HCT116 (cell line): ENCODE results near the gene RUNX2. TPM values are rescaled to one million over a fixed set of nuclear protein-coding genes. Genes with fewer than 3 reads are reported as not detected.

ENCODE experiments used
- ATAC-seq: fragments of 200-7000 bp; cut with Tn5 transposase; 2 replicates; pipeline ENCODE4 v1.9.1; 2020; ENCODE audit warnings: mild to moderate bottlenecking, moderate library complexity
- BruUV-seq: library from RNA; stranded (reverse); fragments of 400-500 nt; replicated peaks from 2 replicates; lab custom pipeline; 2021; lab: Mats Ljungman, UMichigan
- CTCF ChIA-PET: fragments of 300-600 bp; sonication (Branson Sonifier 250); formaldehyde crosslinking; loops from one replicate; lab custom pipeline; 2021; ENCODE audit warnings: antibody characterized with exemption; lab: Charles Lee
- POLR2A ChIA-PET: fragments of 300-600, 350-600 bp; sonication (Branson Sonifier 250); formaldehyde crosslinking; loops from one replicate; lab custom pipeline; 2021; ENCODE audit warnings: antibody characterized with exemption; lab: Charles Lee
- RAD21 ChIA-PET, 2 experiments: fragments of 300-600 bp; sonication (Branson Sonifier 250); formaldehyde crosslinking; loops; one replicate each; lab custom pipeline; 2023; ENCODE audit warnings: low total read pairs in 2 of 2; ENCODE audit not compliant: uncharacterized antibody in 2 of 2, unreplicated experiment in 2 of 2, low non-redundant PET in 1 of 2; lab: Charles Lee
- DNase-seq: peaks from one replicate; pipeline ENCODE4 v3.0.0-alpha.2; 2010; ENCODE audit warnings: low read depth, low spot score
- H2AFZ ChIP-seq: fragments of 200-600 bp; shearing (Covaris generic), sonication (generic); 2 replicates; pipeline ENCODE4 v1.6.1; 2017; ENCODE audit warnings: low read depth, mixed run types, mixed read lengths, antibody characterized with exemption, low read length; ENCODE audit not compliant: poor library complexity, severe bottlenecking
- H3K27ac ChIP-seq: 2 replicates; pipeline ENCODE4 v1.5.1; 2012; ENCODE audit warnings: low read depth, low read length
- H3K27me3 ChIP-seq: fragments of 200-600 bp; sonication (generic); 2 replicates; pipeline ENCODE4 v1.6.1; 2016; ENCODE audit warnings: mixed run types, low read length, mixed read lengths; ENCODE audit not compliant: insufficient read depth
- H3K36me3 ChIP-seq, 2 experiments: fragments of 200-500 bp in 1 of 2; fragments of 200-600 bp in 1 of 2; sonication (Bioruptor generic) in 1 of 2; sonication (generic) in 1 of 2; 2 replicates each; pipeline versions ENCODE4 v1.5.1 to v1.6.1; 2014 to 2016; ENCODE audit warnings: low read length in 2 of 2, inconsistent platforms in 1 of 2, mixed read lengths in 1 of 2, mixed run types in 1 of 2; ENCODE audit not compliant: insufficient read depth in 2 of 2, control insufficient read depth in 1 of 2
- H3K4me1 ChIP-seq, 2 experiments: fragments of 200-600 bp in 1 of 2; sonication (generic) in 1 of 2; 2 replicates each; pipeline versions ENCODE4 v1.5.1 to v1.6.1; 2012 to 2017; ENCODE audit warnings: low read length in 2 of 2, inconsistent platforms in 1 of 2, mild to moderate bottlenecking in 1 of 2, mixed read lengths in 1 of 2, mixed run types in 1 of 2, moderate library complexity in 1 of 2; ENCODE audit not compliant: insufficient read depth in 2 of 2, control insufficient read depth in 1 of 2
- H3K4me2 ChIP-seq: fragments of 200-600 bp; sonication (generic); 2 replicates; pipeline ENCODE4 v1.6.1; 2017; ENCODE audit warnings: mixed run types, low read length, mixed read lengths
- H3K4me3 ChIP-seq, 2 experiments: fragments of 200-600 bp in 1 of 2; sonication (generic) in 1 of 2; replicated peaks in 1 of 2; 2 replicates each; pipeline ENCODE4 v1.5.1; 2011 to 2016; ENCODE audit warnings: low read length in 2 of 2, control low read depth in 1 of 2, low read depth in 1 of 2, mild to moderate bottlenecking in 1 of 2, mixed read lengths in 1 of 2, mixed run types in 1 of 2
- H3K79me2 ChIP-seq: fragments of 200-600 bp; sonication (generic); 2 replicates; pipeline ENCODE4 v1.6.1; 2017; ENCODE audit warnings: mild to moderate bottlenecking, mixed run types, low read length, moderate library complexity, mixed read lengths; ENCODE audit not compliant: insufficient read depth
- H3K9ac ChIP-seq: fragments of 200-600 bp; sonication (generic); 2 replicates; pipeline ENCODE4 v1.6.1; 2016; ENCODE audit warnings: low read length, mixed read lengths
- H3K9me2 ChIP-seq: fragments of 200-600 bp; sonication (generic), shearing (Covaris generic); 2 replicates; pipeline ENCODE4 v1.6.1; 2017; ENCODE audit warnings: mixed run types, mild to moderate bottlenecking, moderate library complexity; ENCODE audit not compliant: insufficient read depth
- H3K9me3 ChIP-seq, 2 experiments: fragments of 200-500 bp in 1 of 2; fragments of 200-600 bp in 1 of 2; sonication (Bioruptor generic) in 1 of 2; sonication (generic) in 1 of 2; 2 replicates each; pipeline ENCODE4 v1.6.1; 2014 to 2017; ENCODE audit warnings: low read length in 2 of 2, mixed read lengths in 2 of 2, inconsistent platforms in 1 of 2, low read depth in 1 of 2, mild to moderate bottlenecking in 1 of 2, mixed run types in 1 of 2, moderate library complexity in 1 of 2; ENCODE audit not compliant: control insufficient read depth in 1 of 2, insufficient read depth in 1 of 2
- H4K20me1 ChIP-seq: fragments of 200-600 bp; sonication (generic), shearing (Covaris generic); 2 replicates; pipeline ENCODE4 v1.6.1; 2017; ENCODE audit warnings: mixed run types, mild to moderate bottlenecking, moderate library complexity; ENCODE audit not compliant: insufficient read depth
- CBX3 ChIP-seq: IDR thresholded peaks from 2 replicates; pipeline ENCODE4 v1.6.1; 2012; ENCODE audit warnings: low read depth
- CTCF ChIP-seq, 3 experiments: fragments of 200-600 bp in 1 of 3; sonication (generic) in 1 of 3; IDR thresholded peaks in 2 of 3; conservative IDR thresholded peaks in 1 of 3; 2 replicates each; pipeline ENCODE4 v1.5.1; 2012 to 2017; ENCODE audit warnings: low read depth in 2 of 3, low read length in 2 of 3, antibody characterized with exemption in 1 of 3, borderline replicate concordance in 1 of 3, control low read depth in 1 of 3, mild to moderate bottlenecking in 1 of 3, mixed read lengths in 1 of 3, mixed run types in 1 of 3, moderate library complexity in 1 of 3; ENCODE audit not compliant: insufficient read depth in 1 of 3
- EZH2phosphoT487 ChIP-seq: fragments of 200-600 bp; IDR thresholded peaks from 2 replicates; pipeline ENCODE4 v1.6.1; 2018; ENCODE audit warnings: antibody characterized with exemption, borderline replicate concordance
- FOSL1 ChIP-seq: IDR thresholded peaks from 2 replicates; pipeline ENCODE4 v1.6.1; 2012; ENCODE audit warnings: low read depth
- JUND ChIP-seq: IDR thresholded peaks from 2 replicates; pipeline ENCODE4 v1.6.1; 2012
- POLR2A ChIP-seq: IDR thresholded peaks from 2 replicates; pipeline ENCODE4 v1.7.0; 2011; ENCODE audit warnings: borderline replicate concordance; ENCODE audit not compliant: insufficient read depth, insufficient read length; ENCODE audit errors: extremely low read depth
- SP1 ChIP-seq: IDR thresholded peaks from 2 replicates; pipeline ENCODE4 v1.6.1; 2012; ENCODE audit warnings: low read depth
- SRF ChIP-seq: IDR thresholded peaks from 2 replicates; pipeline ENCODE4 v1.6.1; 2012; ENCODE audit warnings: low read depth
- TCF7L2 ChIP-seq: IDR thresholded peaks from 2 replicates; pipeline ENCODE4 v1.7.0; 2011; ENCODE audit warnings: borderline replicate concordance, inconsistent platforms; ENCODE audit not compliant: insufficient read depth, insufficient read length; ENCODE audit errors: extremely low read depth
- YY1 ChIP-seq: IDR thresholded peaks from 2 replicates; pipeline ENCODE4 v1.6.1; 2011; ENCODE audit warnings: low read length, low read depth, moderate library complexity, mild to moderate bottlenecking; ENCODE audit not compliant: insufficient replicate concordance; ENCODE audit errors: extremely low read depth
- intact Hi-C: fragments of 100-400 bp; cut with micrococcal nuclease; formaldehyde crosslinking; loops from 2 replicates; pipeline ENCODE4 v1.10.0; 2022
- total RNA-seq: library from RNA; stranded (reverse); gene quantifications from one replicate; pipeline ENCODE4 v1.2.1, GENCODE V29; 2021; ENCODE audit not compliant: unreplicated experiment
- TF ChIP-seq, protein P1 (sequence below): IDR thresholded peaks from 2 replicates; pipeline ENCODE4 v1.6.1; 2012
- TF ChIP-seq, protein P2 (sequence below): IDR thresholded peaks from 2 replicates; pipeline ENCODE4 v1.6.1; 2012
- TF ChIP-seq, protein P3 (sequence below): IDR thresholded peaks from 2 replicates; pipeline ENCODE4 v1.6.1; 2012; ENCODE audit warnings: low read depth

RUNX2 gene
- total RNA-seq, 1 experiment from 2014 or later = 1.1 TPM

DNA sequence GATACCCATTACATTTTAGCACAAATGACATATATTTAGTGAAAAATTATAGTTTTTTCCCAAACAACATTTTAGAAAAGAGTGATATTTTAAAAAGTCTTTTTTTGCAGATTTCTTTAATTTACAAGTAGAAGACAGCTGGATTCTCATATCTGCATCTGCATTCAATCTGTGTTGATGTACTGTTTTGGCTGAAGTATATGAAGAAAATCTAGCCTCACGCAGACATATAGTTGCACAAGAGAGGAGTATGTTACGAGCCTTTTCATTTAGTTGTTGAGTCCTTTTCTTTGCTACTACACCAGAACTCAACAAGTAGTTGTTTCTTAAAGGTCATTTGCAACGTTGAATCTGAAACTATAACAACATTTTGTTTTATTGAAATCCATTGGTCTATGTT, 363.9 kb downstream of the RUNX2 start:
- no TSS peak for BruUV-seq
- TF ChIP-seq CTCF (IDR thresholded peaks at IDR 0.05 in 2 of 3, conservative IDR thresholded peaks at IDR 0.05 in 1 of 3; ENCODE audit: borderline replicate concordance in 1 of 3, insufficient read depth in 1 of 3, low read depth in 2 of 3, low read length in 2 of 3) = no peak
- TF ChIP-seq FOSL1 = no peak
- TF ChIP-seq, protein P1, sequence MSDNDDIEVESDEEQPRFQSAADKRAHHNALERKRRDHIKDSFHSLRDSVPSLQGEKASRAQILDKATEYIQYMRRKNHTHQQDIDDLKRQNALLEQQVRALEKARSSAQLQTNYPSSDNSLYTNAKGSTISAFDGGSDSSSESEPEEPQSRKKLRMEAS = no peak
- no peak for TF ChIP-seq POLR2A
- TF ChIP-seq, protein P2, sequence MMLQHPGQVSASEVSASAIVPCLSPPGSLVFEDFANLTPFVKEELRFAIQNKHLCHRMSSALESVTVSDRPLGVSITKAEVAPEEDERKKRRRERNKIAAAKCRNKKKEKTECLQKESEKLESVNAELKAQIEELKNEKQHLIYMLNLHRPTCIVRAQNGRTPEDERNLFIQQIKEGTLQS = no peak
- TF ChIP-seq EZH2phosphoT487 = no peak
- no peak for TF ChIP-seq CBX3
- no peak for TF ChIP-seq SRF
- no peak for TF ChIP-seq SP1
- TF ChIP-seq, protein P3, sequence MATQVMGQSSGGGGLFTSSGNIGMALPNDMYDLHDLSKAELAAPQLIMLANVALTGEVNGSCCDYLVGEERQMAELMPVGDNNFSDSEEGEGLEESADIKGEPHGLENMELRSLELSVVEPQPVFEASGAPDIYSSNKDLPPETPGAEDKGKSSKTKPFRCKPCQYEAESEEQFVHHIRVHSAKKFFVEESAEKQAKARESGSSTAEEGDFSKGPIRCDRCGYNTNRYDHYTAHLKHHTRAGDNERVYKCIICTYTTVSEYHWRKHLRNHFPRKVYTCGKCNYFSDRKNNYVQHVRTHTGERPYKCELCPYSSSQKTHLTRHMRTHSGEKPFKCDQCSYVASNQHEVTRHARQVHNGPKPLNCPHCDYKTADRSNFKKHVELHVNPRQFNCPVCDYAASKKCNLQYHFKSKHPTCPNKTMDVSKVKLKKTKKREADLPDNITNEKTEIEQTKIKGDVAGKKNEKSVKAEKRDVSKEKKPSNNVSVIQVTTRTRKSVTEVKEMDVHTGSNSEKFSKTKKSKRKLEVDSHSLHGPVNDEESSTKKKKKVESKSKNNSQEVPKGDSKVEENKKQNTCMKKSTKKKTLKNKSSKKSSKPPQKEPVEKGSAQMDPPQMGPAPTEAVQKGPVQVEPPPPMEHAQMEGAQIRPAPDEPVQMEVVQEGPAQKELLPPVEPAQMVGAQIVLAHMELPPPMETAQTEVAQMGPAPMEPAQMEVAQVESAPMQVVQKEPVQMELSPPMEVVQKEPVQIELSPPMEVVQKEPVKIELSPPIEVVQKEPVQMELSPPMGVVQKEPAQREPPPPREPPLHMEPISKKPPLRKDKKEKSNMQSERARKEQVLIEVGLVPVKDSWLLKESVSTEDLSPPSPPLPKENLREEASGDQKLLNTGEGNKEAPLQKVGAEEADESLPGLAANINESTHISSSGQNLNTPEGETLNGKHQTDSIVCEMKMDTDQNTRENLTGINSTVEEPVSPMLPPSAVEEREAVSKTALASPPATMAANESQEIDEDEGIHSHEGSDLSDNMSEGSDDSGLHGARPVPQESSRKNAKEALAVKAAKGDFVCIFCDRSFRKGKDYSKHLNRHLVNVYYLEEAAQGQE = no peak
- no peak for TF ChIP-seq JUND
- no peak for TF ChIP-seq YY1
- TF ChIP-seq TCF7L2 = no peak
- POLR2A ChIA-PET = no interaction called here
- no peaks in the 10 kb centered on the region for H3K9me3 ChIP-seq
- no peak overlapping the region for H3K27ac ChIP-seq
- H3K36me3 ChIP-seq = no peaks in the 10 kb centered on the region
- DNase-seq (no peak), ATAC-seq (no peak)
- RAD21 ChIA-PET = interaction anchor here in 1 of 2 experiments (0.6 kb wide), 1 partner anchor 232 kb away, joined by 3 read pairs; no protein-coding TSS in a partner anchor
- no peaks in the 10 kb centered on the region for H3K9me2 ChIP-seq
- peaks cover 0 to 9% of the 10 kb centered on the region in 2 experiments; a peak in 2 of 4 replicates for H3K4me1 ChIP-seq
- no peaks in the 10 kb centered on the region for H3K27me3 ChIP-seq
- H3K79me2 ChIP-seq = no peaks in the 10 kb centered on the region
- no peaks in the 10 kb centered on the region for H4K20me1 ChIP-seq
- CTCF ChIA-PET = no interaction called here
- intact Hi-C loops = no loop called here
- no peak overlapping the region for H2AFZ ChIP-seq
- H3K4me2 ChIP-seq = no peak overlapping the region
- no peak overlapping the region for H3K9ac ChIP-seq
- no peak overlapping the region for H3K4me3 ChIP-seq
